GM18526 (cell line): ENCODE measurements around the gene FEZ2.

ENCODE experiments used
- POLR2A ChIP-seq: IDR thresholded peaks from 3 replicates; pipeline ENCODE4 v1.6.1; 2011; ENCODE audit not compliant: insufficient read length; ENCODE audit errors: extremely low read depth

The FEZ2 gene

GRCh38 chr2:36605273-36605672 is 7.3 kb upstream of the FEZ2 start:
- no peak for TF ChIP-seq POLR2A

DNA sequence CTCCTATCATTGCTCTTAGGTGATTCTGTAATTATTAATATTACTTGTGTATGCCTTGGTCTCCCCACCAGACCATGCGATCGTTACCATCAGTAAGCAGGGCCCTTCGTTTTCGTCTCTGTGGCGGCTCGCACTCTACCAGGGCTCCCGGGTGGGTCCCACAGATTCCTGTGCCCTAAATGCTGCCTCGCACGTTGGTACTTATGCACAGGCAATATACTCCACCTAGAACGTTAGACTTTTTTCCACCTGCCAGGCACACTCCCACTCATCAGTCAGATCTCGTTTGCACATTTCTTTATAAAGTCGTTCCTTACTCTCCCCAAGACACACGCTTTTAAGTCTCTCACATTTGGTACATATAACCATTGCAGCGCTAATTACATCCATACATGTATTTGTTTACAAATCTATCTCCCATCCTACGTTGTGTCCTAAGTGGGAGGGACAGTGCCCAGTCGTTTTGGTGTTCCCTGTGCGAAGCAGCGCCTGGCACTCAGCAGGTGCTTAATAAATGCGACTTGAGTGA is 901 bp downstream of the FEZ2 start:
- no peak for TF ChIP-seq POLR2A

DNA sequence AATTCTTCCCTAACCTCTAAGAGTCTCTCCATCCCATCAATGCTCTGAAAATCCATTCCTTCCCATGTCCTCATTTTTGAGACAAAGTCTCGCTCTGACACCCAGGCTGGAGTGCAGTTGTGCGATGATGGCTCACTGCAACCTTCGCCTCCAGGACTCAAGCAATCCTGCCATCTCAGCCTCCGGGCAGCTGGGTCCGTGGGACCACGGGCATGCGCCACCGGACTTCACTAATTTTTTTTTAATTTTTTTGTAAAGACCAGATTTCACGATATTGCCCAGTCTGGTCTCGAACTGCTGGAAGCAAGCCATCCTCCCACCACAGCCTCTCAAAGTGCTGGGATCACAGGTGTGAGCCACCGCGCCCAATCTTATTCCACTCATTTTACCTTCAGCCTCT is 1.6 kb downstream of the FEZ2 start:
- no peak for TF ChIP-seq POLR2A

- TF ChIP-seq POLR2A, result no peak
Observed at GRCh38 chr2:36594849-36595248, 3.1 kb downstream of the FEZ2 start.

- TF ChIP-seq POLR2A, result no peak
Observed at GRCh38 chr2:36589230-36589630, 8.7 kb downstream of the FEZ2 start.

- no peak for TF ChIP-seq POLR2A
Observed at GRCh38 chr2:36587556-36587955, 10.4 kb downstream of the FEZ2 start.

- no peak for TF ChIP-seq POLR2A
Observed at GRCh38 chr2:36587101-36587500, 10.9 kb downstream of the FEZ2 start.

DNA sequence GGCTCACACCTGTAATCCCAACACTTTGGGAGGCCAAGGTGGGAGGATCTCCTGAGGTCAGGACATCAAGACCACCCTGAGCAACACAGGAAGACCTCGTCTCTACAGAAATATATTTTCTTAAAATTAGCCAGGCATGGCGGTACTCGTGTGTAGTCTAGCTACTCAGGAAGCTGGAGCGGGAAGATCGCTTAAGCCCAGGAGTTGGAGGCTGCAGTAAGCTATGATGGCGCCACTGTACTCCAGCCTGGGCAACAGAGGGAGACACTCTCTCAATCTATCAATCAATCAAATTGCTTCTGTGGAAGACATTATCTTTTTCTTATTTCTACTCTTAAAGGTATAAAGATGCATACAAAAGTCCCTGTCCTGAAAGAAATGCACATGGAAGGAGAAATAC is 11.3 kb downstream of the FEZ2 start:
- no peak for TF ChIP-seq POLR2A

- TF ChIP-seq POLR2A, result no peak
Observed at GRCh38 chr2:36584148-36584794, 13.7 kb downstream of the FEZ2 start.

GRCh38 chr2:36582951-36583350 is 15.0 kb downstream of the FEZ2 start:
- TF ChIP-seq POLR2A, result no peak

GRCh38 chr2:36582538-36582937 is 15.4 kb downstream of the FEZ2 start:
- no peak for TF ChIP-seq POLR2A

GRCh38 chr2:36579297-36579664 is 18.7 kb downstream of the FEZ2 start:
- no peak for TF ChIP-seq POLR2A

DNA sequence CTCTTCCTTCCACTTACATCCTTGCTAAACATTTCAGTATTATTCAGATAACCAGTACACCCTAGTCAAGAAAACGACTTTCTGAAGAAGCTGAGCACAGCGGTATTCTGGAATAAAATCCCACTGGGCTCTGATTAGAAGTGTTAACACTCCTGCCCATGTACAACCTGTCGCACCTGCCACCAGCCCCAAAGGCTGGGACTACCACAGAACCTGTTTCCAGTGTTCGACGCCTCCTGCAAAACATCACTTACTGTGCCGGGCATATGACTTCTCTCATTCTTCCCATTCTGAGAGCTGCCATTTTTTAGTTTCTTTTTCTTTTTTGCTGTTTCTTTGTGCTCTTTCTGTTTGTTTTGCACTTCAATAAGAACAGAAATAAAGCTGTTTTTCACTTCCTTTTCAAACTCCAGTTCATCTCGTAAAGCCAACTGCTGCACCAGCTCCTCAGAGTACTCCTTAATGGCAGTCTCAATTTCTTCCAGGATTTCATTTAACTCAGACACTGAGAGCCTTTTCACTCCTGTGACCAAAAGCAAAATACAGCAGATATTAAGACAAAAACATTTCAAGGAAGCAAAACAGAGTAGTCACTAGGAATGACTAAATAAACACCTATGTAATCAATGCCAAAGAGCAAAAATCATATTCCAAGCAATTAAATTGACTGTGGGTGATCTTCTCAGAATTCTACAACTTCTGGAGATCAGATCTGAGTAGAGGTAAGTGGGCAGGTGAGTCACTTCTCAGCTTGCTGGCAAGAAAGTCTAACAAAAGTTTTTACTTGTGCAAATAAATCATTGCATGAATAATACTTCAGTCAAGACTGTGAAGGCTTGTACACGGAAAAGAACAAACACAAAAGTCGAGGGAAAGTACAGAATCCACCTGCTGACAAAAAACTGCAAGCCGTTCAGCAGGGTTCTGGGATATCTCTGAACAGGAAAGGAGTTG is 19.3 kb downstream of the FEZ2 start:
- no peak for TF ChIP-seq POLR2A

GRCh38 chr2:36577884-36578283 is 20.1 kb downstream of the FEZ2 start:
- no peak for TF ChIP-seq POLR2A

DNA sequence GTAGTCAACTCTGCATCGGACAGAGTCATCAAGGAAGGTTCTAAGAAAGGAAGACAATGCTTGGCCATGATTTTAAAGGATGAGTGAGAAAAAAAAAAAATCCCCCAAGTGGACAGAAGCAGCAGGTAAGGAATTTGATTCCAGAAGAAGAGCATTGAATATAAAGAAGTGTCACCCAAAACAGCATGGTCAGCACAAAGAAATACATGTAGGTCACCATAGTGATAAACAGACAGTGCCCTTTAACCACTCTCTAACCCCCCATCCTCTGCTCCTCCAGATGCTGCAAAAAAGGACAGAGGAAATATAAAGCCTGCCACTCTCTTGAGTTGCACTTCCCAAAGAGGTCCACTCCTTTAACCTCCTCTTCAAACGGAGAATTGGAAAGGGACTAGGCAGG is 23.4 kb downstream of the FEZ2 start:
- no peak for TF ChIP-seq POLR2A

GRCh38 chr2:36573165-36573564 is 24.8 kb downstream of the FEZ2 start:
- TF ChIP-seq POLR2A, result no peak
